AG04450 (cell line): Measurements from ENCODE around the gene MARCHF2. TPM values are rescaled to one million over a fixed set of nuclear protein-coding genes. Genes with fewer than 3 reads are reported as not detected.

Experiments used
- CTCF ChIA-PET: fragments of 300-600, 350-600 bp; formaldehyde crosslinking; extraction: SDS; loops from one replicate; lab custom pipeline; 2022; ENCODE audit warnings: antibody characterized with exemption, inconsistent platforms; lab: Charles Lee
- POLR2A ChIA-PET: fragments of 350-600 bp; formaldehyde crosslinking; extraction: SDS; loops from one replicate; lab custom pipeline; 2021; ENCODE audit warnings: antibody characterized with exemption, inconsistent platforms; lab: Yijun Ruan, JAX
- DNase-seq: peaks from one replicate; pipeline ENCODE4 v3.0.0-alpha.2; 2011; ENCODE audit warnings: low read depth, low spot score
- H3K27ac ChIP-seq: one replicate; pipeline ENCODE4 v1.5.1; 2012; ENCODE audit warnings: low read depth, low read length, control low read depth
- H3K27me3 ChIP-seq: one replicate; pipeline ENCODE4 v1.6.0; 2012; ENCODE audit warnings: low read length; ENCODE audit not compliant: control insufficient read depth, insufficient read depth
- H3K4me3 ChIP-seq: 2 replicates; pipeline ENCODE4 v1.5.1; 2011; ENCODE audit warnings: mild to moderate bottlenecking, low read depth, low read length, control low read depth
- H3K9me3 ChIP-seq: 2 replicates; pipeline ENCODE4 v1.5.1; 2012; ENCODE audit warnings: low read length; ENCODE audit not compliant: control insufficient read depth, insufficient read depth
- polyA plus RNA-seq: library from polyadenylated mRNA; depleted of rRNA; stranded (reverse); fragments of >200 nt; gene quantifications from 2 replicates; pipeline ENCODE4 v1.2.3, GENCODE V29; 2011
- TF ChIP-seq, protein P1 (sequence below): IDR thresholded peaks from 2 replicates; pipeline ENCODE4 v1.5.1; 2011; ENCODE audit warnings: low read depth, low read length, control low read depth, inconsistent platforms

Gene MARCHF2
- polyA plus RNA-seq, 1 experiment, result 14.7 TPM

DNA sequence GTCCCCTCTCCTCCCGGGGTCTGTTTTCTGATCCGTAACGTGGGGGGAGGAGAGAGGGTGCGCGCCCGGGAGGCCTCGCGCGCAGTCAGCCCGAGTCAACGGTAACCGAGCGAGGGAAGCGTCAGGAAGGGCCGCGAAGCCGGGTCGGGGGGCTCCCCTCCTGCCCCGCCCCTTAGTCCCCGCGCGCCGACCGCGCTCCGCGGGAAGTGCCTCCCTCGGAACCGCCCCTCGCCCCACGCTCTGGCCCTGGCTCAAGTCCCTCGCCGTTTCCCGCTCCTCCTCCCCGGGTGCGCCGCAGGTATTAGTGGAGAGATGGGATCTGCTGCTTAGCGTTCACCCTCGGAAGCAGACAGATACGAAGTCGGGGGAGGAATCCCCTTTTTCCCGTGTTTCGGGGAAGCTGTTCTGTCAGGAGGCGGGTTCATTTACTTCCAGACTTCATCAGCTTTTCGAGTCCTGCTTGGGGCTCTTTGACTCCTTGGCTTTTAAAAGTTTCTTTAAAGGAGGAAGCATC is 32.4 kb downstream of the MARCHF2 start:
- H3K4me3 ChIP-seq, result peak overlapping the region; percentile 87
- CTCF ChIA-PET, result interaction anchor here (1.6 to 1.9 kb wide), 2 partner anchors 91 to 135 kb away, joined by 7 to 10 read pairs; no protein-coding TSS in a partner anchor
- H3K27ac ChIP-seq, result peak overlapping the region; percentile 31
- H3K9me3 ChIP-seq, result no peaks in the 10 kb centered on the region; the same call in 1 of the 2 replicates
- POLR2A ChIA-PET, result interaction anchor here (0.8 to 2.3 kb wide), 2 partner anchors 14 to 21 kb away, joined by 3 to 9 read pairs; no protein-coding TSS in a partner anchor
- TF ChIP-seq, protein P1, sequence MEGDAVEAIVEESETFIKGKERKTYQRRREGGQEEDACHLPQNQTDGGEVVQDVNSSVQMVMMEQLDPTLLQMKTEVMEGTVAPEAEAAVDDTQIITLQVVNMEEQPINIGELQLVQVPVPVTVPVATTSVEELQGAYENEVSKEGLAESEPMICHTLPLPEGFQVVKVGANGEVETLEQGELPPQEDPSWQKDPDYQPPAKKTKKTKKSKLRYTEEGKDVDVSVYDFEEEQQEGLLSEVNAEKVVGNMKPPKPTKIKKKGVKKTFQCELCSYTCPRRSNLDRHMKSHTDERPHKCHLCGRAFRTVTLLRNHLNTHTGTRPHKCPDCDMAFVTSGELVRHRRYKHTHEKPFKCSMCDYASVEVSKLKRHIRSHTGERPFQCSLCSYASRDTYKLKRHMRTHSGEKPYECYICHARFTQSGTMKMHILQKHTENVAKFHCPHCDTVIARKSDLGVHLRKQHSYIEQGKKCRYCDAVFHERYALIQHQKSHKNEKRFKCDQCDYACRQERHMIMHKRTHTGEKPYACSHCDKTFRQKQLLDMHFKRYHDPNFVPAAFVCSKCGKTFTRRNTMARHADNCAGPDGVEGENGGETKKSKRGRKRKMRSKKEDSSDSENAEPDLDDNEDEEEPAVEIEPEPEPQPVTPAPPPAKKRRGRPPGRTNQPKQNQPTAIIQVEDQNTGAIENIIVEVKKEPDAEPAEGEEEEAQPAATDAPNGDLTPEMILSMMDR, result no peak
- DNase-seq, result no peak
- H3K27me3 ChIP-seq, result no peaks in the 10 kb centered on the region

DNA sequence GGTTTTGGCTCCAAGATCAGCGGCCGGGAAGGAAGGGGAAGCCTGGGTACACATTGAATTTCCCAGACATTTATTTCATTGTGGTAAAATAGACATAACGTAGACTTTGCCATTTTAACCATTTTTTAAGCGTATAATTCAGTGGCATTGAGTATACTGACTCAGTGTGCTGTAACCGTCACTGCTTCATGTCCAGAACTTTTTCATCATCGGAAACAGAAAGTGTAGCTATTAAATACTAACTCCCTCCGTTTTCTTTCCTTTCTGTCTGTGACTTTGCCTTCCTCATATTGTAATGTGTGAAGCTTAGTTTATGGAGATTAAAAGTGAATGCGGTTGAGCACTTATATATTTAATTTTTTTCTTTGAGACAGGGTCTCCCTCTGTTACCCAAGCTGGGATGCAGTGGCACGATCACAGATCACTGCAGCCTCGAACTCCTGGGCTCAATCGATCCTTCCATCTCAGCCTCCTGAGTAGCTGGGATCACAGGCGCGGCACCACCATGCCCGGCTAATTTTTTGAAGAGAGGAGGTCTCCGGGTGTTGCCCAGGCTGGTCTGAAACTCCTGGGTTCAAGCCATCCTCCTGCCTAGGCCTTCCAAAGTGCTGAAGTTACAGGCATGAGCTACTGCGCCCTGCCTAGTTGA is 33.1 kb downstream of the MARCHF2 start:
- H3K4me3 ChIP-seq, result peak overlapping the region; percentile 87
- H3K27me3 ChIP-seq, result no peaks in the 10 kb centered on the region
- ChIA-PET POLR2A (interaction anchor here (0.6 to 2.3 kb wide), 3 partner anchors 13 to 25 kb away, joined by 3 to 9 read pairs (median 3); no protein-coding TSS in a partner anchor), CTCF (interaction anchor here (0.6 to 1.9 kb wide), 5 partner anchors 10 to 135 kb away, joined by 3 to 10 read pairs (median 4); partner anchors contain the start of gene MARCHF2)
- H3K9me3 ChIP-seq, result no peaks in the 10 kb centered on the region; the same call in 1 of the 2 replicates
- no peak for DNase-seq
- TF ChIP-seq, protein P1, result no peak
- H3K27ac ChIP-seq, result peak overlapping the region; percentile 31

DNA sequence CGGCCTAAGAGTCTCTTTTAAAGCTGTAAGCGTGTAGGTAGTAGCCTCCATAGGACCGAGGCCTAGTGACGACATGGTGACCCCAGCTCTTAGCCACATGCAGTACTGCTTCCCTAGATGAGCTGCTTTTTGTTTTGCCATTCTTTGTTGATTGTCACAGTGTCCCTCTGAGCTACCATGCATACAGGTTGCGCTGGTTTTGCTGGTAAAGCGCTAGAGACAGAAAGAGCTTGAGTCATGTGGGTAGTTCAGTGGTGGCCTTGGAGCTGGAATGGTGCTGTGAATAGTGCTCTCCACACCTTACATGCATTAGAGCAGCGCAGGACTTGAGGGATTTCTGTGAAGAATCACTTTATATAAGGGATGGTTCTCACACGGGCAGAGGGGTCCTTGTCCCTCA is 36.7 kb downstream of the MARCHF2 start:
- Histone ChIP-seq H3K27me3 (no peaks in the 10 kb centered on the region), H3K27ac (no peak overlapping the region), H3K9me3 (no peaks in the 10 kb centered on the region; the same call in 1 of the 2 replicates), H3K4me3 (no peak overlapping the region)
- no peak for DNase-seq
- ChIA-PET CTCF (interaction anchor here (0.7 to 3.3 kb wide), 4 partner anchors 37 to 1702 kb away, joined by 3 to 15 read pairs (median 6); partner anchors contain the start of gene MARCHF2), POLR2A (interaction anchor here (0.7 to 1.9 kb wide), 2 partner anchors 10 to 26 kb away, joined by 3 to 5 read pairs; no protein-coding TSS in a partner anchor)
- TF ChIP-seq, protein P1, result no peak

GRCh38 chr19:8451377-8451776 is 38.3 kb downstream of the MARCHF2 start:
- ChIA-PET CTCF (interaction anchor here (0.7 to 1.8 kb wide), 2 partner anchors 38 to 186 kb away, joined by 3 to 4 read pairs; partner anchors contain the start of gene MARCHF2), POLR2A (no interaction called here)
- no peak for DNase-seq
- no peaks in the 10 kb centered on the region for H3K27me3 ChIP-seq
- no peak overlapping the region for H3K27ac ChIP-seq
- TF ChIP-seq, protein P1, result no peak
- H3K9me3 ChIP-seq, result no peaks in the 10 kb centered on the region
- H3K4me3 ChIP-seq, result no peak overlapping the region
